ENCODE measurements around the gene TSHZ1.

The TSHZ1 gene

GRCh38 chr18:75249672-75250470 is 39.3 kb downstream of the TSHZ1 start:
- no peak for TF ChIP-seq CTCF (conservative IDR thresholded peaks at IDR 0.05; ENCODE audit: control insufficient read depth, insufficient read depth, low read depth, low read length)
- no peak for DNase-seq (ENCODE audit: low read depth)
- no peak overlapping the region for H3K4me3 ChIP-seq (ENCODE audit: control insufficient read depth, low read depth, low read length)

GRCh38 chr18:75250471-75250821 is 39.8 kb downstream of the TSHZ1 start:
- H3K4me3 ChIP-seq (ENCODE audit: control insufficient read depth, low read depth, low read length), result no peak overlapping the region
- TF ChIP-seq CTCF (conservative IDR thresholded peaks at IDR 0.05; ENCODE audit: control insufficient read depth, insufficient read depth, low read depth, low read length), result no peak
- no peak for DNase-seq (ENCODE audit: low read depth)

- no peak overlapping the region for H3K4me3 ChIP-seq (ENCODE audit: control insufficient read depth, low read depth, low read length)
- no peak for TF ChIP-seq CTCF (conservative IDR thresholded peaks at IDR 0.05; ENCODE audit: control insufficient read depth, insufficient read depth, low read depth, low read length)
- DNase-seq (ENCODE audit: low read depth), result no peak
Observed at GRCh38 chr18:75251466-75251865, 40.9 kb downstream of the TSHZ1 start.

- peak; percentile 43 for DNase-seq (ENCODE audit: low read depth)
- H3K4me3 ChIP-seq (ENCODE audit: control insufficient read depth, low read depth, low read length), result no peak overlapping the region
- no peak for TF ChIP-seq CTCF (conservative IDR thresholded peaks at IDR 0.05; ENCODE audit: control insufficient read depth, insufficient read depth, low read depth, low read length)
Observed at GRCh38 chr18:75252136-75252535, 41.5 kb downstream of the TSHZ1 start.

GRCh38 chr18:75253043-75253442 is 42.4 kb downstream of the TSHZ1 start:
- TF ChIP-seq CTCF (conservative IDR thresholded peaks at IDR 0.05; ENCODE audit: control insufficient read depth, insufficient read depth, low read depth, low read length), result no peak
- DNase-seq (ENCODE audit: low read depth), result no peak
- H3K4me3 ChIP-seq (ENCODE audit: control insufficient read depth, low read depth, low read length), result no peak overlapping the region

- no peak for TF ChIP-seq CTCF (conservative IDR thresholded peaks at IDR 0.05; ENCODE audit: control insufficient read depth, insufficient read depth, low read depth, low read length)
- no peak overlapping the region for H3K4me3 ChIP-seq (ENCODE audit: control insufficient read depth, low read depth, low read length)
- DNase-seq (ENCODE audit: low read depth), result peak; percentile 57
Observed at GRCh38 chr18:75253784-75254183, 43.2 kb downstream of the TSHZ1 start.

All from fibroblast of mammary gland (primary cell).